Muscle of leg (tissue), 11 donors: ENCODE results near the gene CHD6. TPM values are rescaled to one million over a fixed set of nuclear protein-coding genes. Genes with fewer than 3 reads are reported as not detected.

Experiments used
- DNase-seq: peaks from one replicate; pipeline ENCODE4 v3.0.0; 2013
- H3K27ac ChIP-seq: one replicate; pipeline ENCODE4 v1.5.1; 2013; ENCODE audit warnings: mild to moderate bottlenecking, low read length, control low read depth
- H3K27me3 ChIP-seq: one replicate; pipeline ENCODE4 v1.6.1; 2013; ENCODE audit warnings: low read length; ENCODE audit not compliant: control insufficient read depth, insufficient read depth
- H3K36me3 ChIP-seq: one replicate; pipeline ENCODE4 v1.6.1; 2013; ENCODE audit warnings: low read length; ENCODE audit not compliant: control insufficient read depth, insufficient read depth
- H3K4me1 ChIP-seq: one replicate; pipeline ENCODE4 v1.6.1; 2013; ENCODE audit warnings: low read length; ENCODE audit not compliant: control insufficient read depth, insufficient read depth
- H3K4me3 ChIP-seq: one replicate; pipeline ENCODE4 v1.5.1; 2013; ENCODE audit warnings: low read length, control low read depth
- H3K9me3 ChIP-seq: replicated peaks from 2 replicates; pipeline ENCODE4 v1.6.1; 2013; ENCODE audit warnings: low read depth, low read length; ENCODE audit not compliant: control insufficient read depth
- WGBS: methylation state at CpG from one replicate; pipeline ENCODE4 v1.1.5; 2013; ENCODE audit warnings: missing lambda C conversion rate; ENCODE audit not compliant: insufficient coverage; 5-methylcytosine and 5-hydroxymethylcytosine counted together
- polyA plus RNA-seq, 8 donors: library from polyadenylated mRNA; unstranded; fragments of 120-200 nt; gene quantifications; one replicate each; pipeline versions ENCODE4 v1.2.1 to v1.2.3, GENCODE V29; 2013; ENCODE audit warnings: inconsistent platforms in 1 of 8, low replicate concordance in 1 of 8; ENCODE audit not compliant: insufficient read length in 8 of 8, insufficient read depth in 1 of 8
- total RNA-seq: library from RNA; stranded (reverse); fragments of 120-200 nt; gene quantifications from one replicate; pipeline ENCODE4 v1.2.4, GENCODE V29; 2013

CHD6 gene
- total and polyA plus RNA-seq, 9 donors: 16.2 to 43.9 (median 20.6) TPM

DNA sequence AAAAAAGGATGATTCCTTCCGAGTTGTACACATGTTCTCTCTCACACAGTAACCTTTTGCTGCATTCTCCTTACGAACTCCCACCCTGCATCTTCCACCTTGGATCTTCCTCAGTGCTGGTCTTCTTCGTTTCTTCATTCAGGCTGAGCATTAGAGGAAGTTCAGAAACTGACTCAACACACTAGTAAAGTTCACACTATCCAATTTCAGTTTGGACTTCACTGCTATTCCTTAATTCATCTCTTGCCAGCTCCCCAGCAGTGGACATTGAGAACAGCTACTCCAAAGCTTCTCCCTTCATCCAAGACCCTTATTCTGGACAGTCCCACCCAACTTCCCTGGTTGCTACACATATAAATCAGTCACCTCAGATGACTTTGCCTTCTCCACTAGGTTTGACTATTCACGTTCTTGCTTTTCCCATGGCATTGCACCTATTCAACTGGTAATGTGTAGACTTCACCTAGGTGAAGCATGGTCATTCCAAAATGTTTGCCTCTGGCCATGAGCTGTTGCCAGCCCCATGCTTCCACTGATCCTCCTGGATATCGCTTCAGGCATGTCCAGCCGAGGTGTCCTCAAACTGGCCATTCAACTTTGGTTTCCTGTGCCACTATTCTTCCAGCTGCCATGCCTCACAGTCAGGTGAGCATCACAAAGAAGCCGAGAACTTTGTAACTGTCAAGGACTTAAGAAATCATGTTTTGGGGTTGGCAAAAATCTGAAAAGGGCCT is 147.6 kb downstream of the CHD6 start:
- DNase-seq: no peak
- H3K27ac ChIP-seq: no peak overlapping the region

DNA sequence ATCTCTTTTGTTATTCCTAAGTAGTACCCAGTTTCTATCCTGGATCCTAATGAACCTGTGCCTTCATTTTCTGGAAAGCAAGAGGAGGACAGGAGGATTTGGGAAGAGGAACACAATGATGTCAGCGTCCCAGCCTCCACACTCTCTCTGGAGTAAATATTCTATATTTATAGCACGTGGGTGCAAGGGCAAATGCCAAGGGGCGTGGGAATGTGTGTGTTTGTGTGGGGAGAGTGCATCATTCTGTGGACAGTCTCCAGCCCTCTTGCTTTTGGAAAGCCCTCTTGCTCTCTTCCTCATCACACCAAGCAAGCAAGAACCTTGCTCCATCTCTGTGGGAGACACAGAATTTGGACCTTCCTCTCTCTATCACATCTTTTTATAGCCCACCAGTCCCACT is 148.3 kb downstream of the CHD6 start:
- Histone ChIP-seq H3K4me1 (peaks cover 20% of the 10 kb centered on the region), H3K27me3 (no peaks in the 10 kb centered on the region), H3K4me3 (no peak overlapping the region), H3K9me3 (peaks cover 3% of the 10 kb centered on the region), H3K36me3 (peaks cover 33% of the 10 kb centered on the region), H3K27ac (no peak overlapping the region)
- no CpG with 5 or more reads among the region's 3 CpGs for WGBS
- DNase-seq: peak; percentile 20

More for the DNA sequence above, 147.6 kb downstream of the CHD6 start:
- 94% methylated on average over 6 of the region's 7 CpGs for WGBS
- no peaks in the 10 kb centered on the region for H3K9me3 ChIP-seq
- peaks cover 33% of the 10 kb centered on the region for H3K36me3 ChIP-seq
- no peaks in the 10 kb centered on the region for H3K27me3 ChIP-seq
- peaks cover 21% of the 10 kb centered on the region for H3K4me1 ChIP-seq
- no peak overlapping the region for H3K4me3 ChIP-seq

DNA sequence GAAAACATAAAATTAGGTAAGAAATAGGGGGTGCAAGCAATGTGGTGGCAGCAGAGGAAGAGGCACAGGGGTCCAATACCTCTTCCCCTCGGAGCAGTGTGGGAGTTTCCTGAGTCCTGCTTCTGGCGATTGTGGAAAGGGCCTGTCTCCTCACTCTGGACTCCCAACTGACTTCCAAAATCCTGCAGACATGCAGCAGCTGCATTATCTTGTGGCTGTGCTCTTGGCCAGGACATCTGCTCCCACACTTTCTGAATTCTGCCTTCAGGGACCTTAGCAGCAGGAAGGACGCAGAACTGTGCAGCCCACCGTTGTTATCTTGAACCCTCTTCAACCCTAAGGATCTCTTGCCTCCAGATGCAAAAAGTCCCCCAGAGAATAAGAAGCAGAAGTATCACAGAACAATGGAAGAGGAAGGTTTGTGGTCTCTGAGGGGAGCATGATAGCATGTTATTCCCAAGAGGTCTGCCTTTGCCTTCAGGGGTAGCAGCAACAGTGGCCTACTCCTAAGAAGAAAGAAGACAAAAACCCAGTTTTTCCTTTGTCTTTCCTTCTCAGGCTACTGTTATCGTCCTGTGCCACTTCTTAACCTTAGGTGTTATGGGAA is 149.1 kb downstream of the CHD6 start:
- Histone ChIP-seq H3K27ac (no peak overlapping the region), H3K4me1 (peaks cover 17% of the 10 kb centered on the region), H3K27me3 (no peaks in the 10 kb centered on the region), H3K9me3 (peaks cover 3% of the 10 kb centered on the region), H3K36me3 (peaks cover 33% of the 10 kb centered on the region), H3K4me3 (no peak overlapping the region)
- WGBS: 44% methylated on average over 2 of the region's 5 CpGs
- DNase-seq: peak; percentile 51

DNA sequence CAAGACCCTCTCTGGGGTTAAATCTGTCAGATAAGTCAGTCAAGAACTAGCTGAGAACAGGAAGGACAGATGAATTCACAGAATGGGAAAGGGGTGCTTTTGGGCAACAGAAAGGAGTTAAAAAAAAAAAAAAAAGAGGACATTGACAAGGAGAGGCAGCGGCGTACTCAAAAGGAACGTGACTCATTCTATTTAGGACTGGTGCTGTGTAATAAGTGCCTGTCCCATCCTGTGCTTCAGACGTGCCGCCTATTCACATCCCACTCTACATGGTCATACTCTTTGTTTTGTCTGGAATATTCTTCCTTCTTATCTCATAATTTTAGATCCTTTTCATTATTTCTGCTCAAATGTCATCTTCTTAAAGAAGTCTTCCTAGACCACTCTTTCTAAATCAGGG is 150.5 kb downstream of the CHD6 start:
- peaks cover 26% of the 10 kb centered on the region for H3K36me3 ChIP-seq
- no peak for DNase-seq
- H3K4me1 ChIP-seq: peaks cover 12% of the 10 kb centered on the region
- H3K4me3 ChIP-seq: no peak overlapping the region
- peaks cover 3% of the 10 kb centered on the region for H3K9me3 ChIP-seq
- no peak overlapping the region for H3K27ac ChIP-seq
- no CpG with 5 or more reads among the region's 5 CpGs for WGBS
- no peaks in the 10 kb centered on the region for H3K27me3 ChIP-seq

DNA sequence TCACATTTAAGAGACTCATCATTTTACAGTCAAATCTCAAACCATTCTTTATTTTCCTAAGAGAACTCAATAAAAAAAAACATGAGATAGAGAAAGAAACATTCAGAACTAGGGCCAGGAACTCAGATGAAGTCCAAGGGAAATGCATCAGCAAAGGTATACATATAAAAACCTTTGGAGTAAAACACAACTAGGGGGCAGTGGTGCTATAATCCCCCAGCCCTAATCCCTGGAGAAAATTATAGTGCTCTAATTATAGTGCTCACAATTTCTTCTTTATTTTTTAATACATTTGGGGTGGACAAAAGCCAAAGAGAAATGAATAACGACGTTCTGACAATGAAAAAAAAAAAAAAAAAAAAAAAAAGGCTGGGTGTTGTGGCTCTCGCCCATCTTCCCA is 151.0 kb downstream of the CHD6 start:
- WGBS: no CpG with 5 or more reads among the region's 3 CpGs
- H3K9me3 ChIP-seq: peaks cover 3% of the 10 kb centered on the region
- DNase-seq: no peak
- peaks cover 23% of the 10 kb centered on the region for H3K36me3 ChIP-seq
- H3K4me1 ChIP-seq: peaks cover 12% of the 10 kb centered on the region
- H3K4me3 ChIP-seq: no peak overlapping the region
- H3K27me3 ChIP-seq: no peaks in the 10 kb centered on the region
- no peak overlapping the region for H3K27ac ChIP-seq

DNA sequence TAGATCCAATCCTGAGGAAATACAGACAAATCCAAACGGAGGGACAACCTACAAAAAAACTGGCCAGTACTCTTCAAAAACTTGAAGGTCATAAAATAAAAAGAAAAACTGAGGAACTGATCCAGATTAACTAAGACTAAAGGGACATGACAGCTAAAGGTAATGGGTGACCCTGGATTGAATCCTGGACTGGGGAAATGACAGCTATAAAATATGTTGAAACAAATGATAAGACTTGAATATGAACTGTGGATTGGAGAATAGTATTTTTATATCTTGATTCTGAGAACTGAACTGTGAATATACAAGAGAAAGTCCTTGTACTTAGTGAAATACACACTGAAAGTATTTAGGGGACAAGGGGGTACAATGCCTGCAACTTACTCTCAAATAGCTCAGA is 154.6 kb downstream of the CHD6 start:
- no peak overlapping the region for H3K4me3 ChIP-seq
- peaks cover 25% of the 10 kb centered on the region for H3K36me3 ChIP-seq
- WGBS: no CpG with 5 or more reads among the region's 1 CpG
- DNase-seq: no peak
- H3K27ac ChIP-seq: no peak overlapping the region
- peaks cover 3% of the 10 kb centered on the region for H3K9me3 ChIP-seq
- no peaks in the 10 kb centered on the region for H3K4me1 ChIP-seq
- H3K27me3 ChIP-seq: no peaks in the 10 kb centered on the region

DNA sequence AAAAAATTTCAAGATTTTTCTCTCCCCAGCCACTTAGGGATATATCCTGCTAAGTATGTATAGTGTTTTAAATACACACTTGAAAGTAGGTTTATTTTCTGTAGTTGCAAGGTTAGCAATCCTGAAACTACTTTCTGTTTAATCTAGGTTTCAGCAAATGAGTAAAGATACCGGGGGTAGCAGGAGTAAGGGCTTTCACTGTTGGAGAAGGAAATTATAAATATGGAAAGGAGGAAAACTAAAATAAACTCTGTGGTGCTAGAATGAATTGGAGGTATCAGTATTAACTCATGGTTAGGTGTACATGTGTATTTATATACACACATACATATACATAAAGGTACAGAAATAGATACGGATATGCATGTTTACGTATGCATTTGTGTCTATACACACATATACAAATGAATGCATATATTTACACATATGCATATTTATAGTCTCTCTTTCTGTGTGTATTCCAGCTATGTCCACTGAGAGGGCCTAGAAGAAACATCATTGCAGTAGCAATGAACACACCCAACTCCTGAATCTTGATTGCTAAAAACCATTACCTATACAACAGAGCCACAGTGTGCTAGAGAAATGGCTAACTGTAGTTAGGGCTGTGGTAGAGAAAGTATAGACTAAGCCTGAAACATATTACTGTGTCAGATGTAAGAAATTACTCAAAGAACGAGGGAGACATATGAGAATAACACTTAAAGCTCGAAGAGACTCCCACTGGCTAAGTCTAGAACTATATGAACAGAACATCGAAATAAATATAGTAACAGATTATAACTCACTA is 155.6 kb downstream of the CHD6 start:
- peaks cover 3% of the 10 kb centered on the region for H3K9me3 ChIP-seq
- H3K27ac ChIP-seq: no peak overlapping the region
- no peak for DNase-seq
- no CpG with 5 or more reads among the region's 6 CpGs for WGBS
- H3K27me3 ChIP-seq: no peaks in the 10 kb centered on the region
- H3K4me3 ChIP-seq: no peak overlapping the region
- peaks cover 23% of the 10 kb centered on the region for H3K36me3 ChIP-seq
- no peaks in the 10 kb centered on the region for H3K4me1 ChIP-seq

DNA sequence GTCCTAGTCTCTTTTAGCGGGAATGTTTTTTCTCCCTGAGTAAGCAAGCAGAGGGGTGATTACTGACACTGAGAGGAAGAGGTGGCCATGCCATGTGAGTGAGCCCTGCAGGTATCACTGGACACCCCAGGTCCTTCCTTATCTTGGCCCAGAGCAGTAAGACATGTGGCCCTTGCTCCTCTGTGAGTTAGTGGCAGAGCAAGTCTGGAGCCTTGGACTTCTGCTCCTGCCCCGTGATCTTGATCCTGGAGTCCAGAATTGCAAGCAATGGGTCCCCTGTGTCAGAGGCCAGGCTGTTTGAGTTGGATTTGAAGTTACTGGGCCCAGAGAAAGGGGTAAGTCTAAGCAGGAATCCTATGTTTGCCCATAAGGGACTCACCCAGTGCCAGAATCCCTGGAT is 159.4 kb downstream of the CHD6 start:
- Histone ChIP-seq H3K36me3 (peaks cover 33% of the 10 kb centered on the region), H3K27me3 (no peaks in the 10 kb centered on the region), H3K4me3 (no peak overlapping the region), H3K4me1 (peaks cover 7% of the 10 kb centered on the region), H3K27ac (no peak overlapping the region), H3K9me3 (no peaks in the 10 kb centered on the region)
- 100% methylated on average over 1 of the region's 2 CpGs for WGBS
- no peak for DNase-seq

DNA sequence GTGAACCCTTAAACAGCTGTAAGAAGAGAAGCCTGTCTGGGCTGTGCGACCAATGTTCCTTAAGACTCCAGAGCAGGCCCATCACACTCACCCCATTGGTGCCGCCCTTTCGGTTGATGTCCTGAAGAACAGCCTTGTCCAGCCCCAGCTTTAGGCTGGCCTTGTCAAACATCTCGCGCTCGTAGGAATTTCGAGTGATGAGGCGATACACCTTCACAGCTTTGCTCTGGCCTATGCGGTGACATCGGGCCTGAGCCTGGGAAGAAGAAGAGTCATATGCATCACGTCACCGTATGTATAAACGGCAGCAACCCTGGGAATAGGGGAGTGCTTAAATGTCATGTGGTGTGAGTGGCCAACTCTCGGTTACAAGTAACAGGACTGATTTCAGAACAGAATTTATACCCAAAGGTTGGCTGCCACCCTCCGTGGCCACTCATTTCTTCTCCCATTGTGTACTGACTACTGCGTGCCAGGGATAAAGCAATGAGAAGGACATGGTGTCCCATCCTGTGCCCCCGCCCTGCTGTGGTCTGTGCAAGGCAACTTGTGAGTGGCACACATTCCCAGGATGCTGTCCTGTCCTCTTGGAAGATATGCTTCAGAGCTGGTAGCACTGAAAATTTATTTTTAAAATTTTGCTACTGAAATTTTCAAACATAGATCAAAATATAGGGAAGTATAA is 160.9 kb downstream of the CHD6 start:
- Histone ChIP-seq H3K4me3 (no peak overlapping the region), H3K27ac (no peak overlapping the region), H3K36me3 (peaks cover 40% of the 10 kb centered on the region), H3K9me3 (no peaks in the 10 kb centered on the region), H3K27me3 (no peaks in the 10 kb centered on the region), H3K4me1 (peaks cover 20% of the 10 kb centered on the region)
- WGBS: 91% methylated on average over 15 of the region's 17 CpGs
- no peak for DNase-seq

DNA sequence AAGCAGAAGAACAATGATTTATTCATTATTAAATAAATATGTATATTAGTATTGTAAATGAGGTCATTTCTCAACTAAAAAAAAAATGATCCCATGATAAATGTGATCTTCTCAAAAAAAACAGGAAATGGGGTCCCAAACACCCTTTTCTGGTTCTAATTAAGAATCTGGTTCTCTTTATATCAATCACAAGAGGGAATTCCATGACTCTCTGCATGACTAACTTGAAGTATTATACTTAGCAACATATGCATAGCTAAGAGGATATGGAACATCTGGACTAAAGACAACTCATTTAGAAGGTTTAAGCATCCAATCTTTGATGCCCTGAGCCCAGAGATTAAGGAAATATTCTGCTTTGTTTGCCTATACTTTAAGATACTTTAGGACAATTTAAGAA is 161.8 kb downstream of the CHD6 start:
- Histone ChIP-seq H3K27me3 (no peaks in the 10 kb centered on the region), H3K36me3 (peaks cover 45% of the 10 kb centered on the region), H3K27ac (no peak overlapping the region), H3K4me1 (peaks cover 24% of the 10 kb centered on the region), H3K4me3 (no peak overlapping the region), H3K9me3 (no peaks in the 10 kb centered on the region)
- DNase-seq: peak; percentile 68
